Measurements from ENCODE around the gene RAD51B. TPM values are rescaled to one million over a fixed set of nuclear protein-coding genes. Genes with fewer than 3 reads are reported as not detected.

Gene RAD51B
- total and polyA plus RNA-seq, 9 of the 15 experiments (the other 6 are each of a cell fraction or from before 2014, with no cell fraction given) = 8.5 to 17.3 (median 11.3) TPM

GRCh38 chr14:67917006-67917405, 97.4 kb downstream of the RAD51B start:
- H3K9me3 ChIP-seq (replicated peaks; ENCODE audit: control insufficient read depth, insufficient read depth, low read depth, low read length) = no peaks in the 10 kb centered on the region
- H3K27me3 ChIP-seq (ENCODE audit: control insufficient read depth in 2 of 2, insufficient read depth in 2 of 2, low read length in 2 of 2) = no peaks in the 10 kb centered on the region
- ChIA-PET CTCF (ENCODE audit: low intra/inter-chr PET ratio) (no interaction called here), POLR2A (no interaction called here)
- intact Hi-C loops (cut with micrococcal nuclease) (no loop called here), in situ Hi-C loops (cut with MboI) (no loop called here)
- H3K4me1 ChIP-seq (replicated peaks in 1 of 2; ENCODE audit: control insufficient read depth in 2 of 2, insufficient read depth in 2 of 2, low read length in 2 of 2) = no peaks in the 10 kb centered on the region; a peak in 1 of 5 replicates
- FAIRE-seq (no peak), DNase-seq (ENCODE audit: extremely low read depth in 1 of 4, low spot score in 3 of 4) (no peak), ATAC-seq (no peak)
- H3K4me3 ChIP-seq = no peak overlapping the region
- H4K20me1 ChIP-seq (replicated peaks; ENCODE audit: control insufficient read depth, insufficient read depth, low read length) = no peaks in the 10 kb centered on the region
- no peaks in the 10 kb centered on the region for H3K9me1 ChIP-seq (ENCODE audit: control insufficient read depth, insufficient read depth, low read length)
- TF ChIP-seq KAT2B (IDR thresholded peaks at IDR 0.05; ENCODE audit: low read depth, low read length) (no peak), ZBTB34 (CRISPR knock-in tag; IDR thresholded peaks at IDR 0.05) (no peak), RFX1 (IDR thresholded peaks at IDR 0.05) (peak; percentile 21; the same call in 1 of the 2 replicates)
- no peak overlapping the region for H3K4me2 ChIP-seq (ENCODE audit: insufficient read depth, low read length)
- 70% methylated on average over 6 of the region's 6 CpGs for WGBS (ENCODE audit: insufficient coverage, low coverage, missing lambda C conversion rate)
- no peaks in the 10 kb centered on the region for H3K79me2 ChIP-seq (ENCODE audit: control insufficient read depth, insufficient read depth, low read length)
- no TSS peak for BruUV-seq (replicated peaks)
- H3K9ac ChIP-seq (ENCODE audit: insufficient read depth in 1 of 2, low read depth in 2 of 2, low read length in 2 of 2) = no peak overlapping the region
- no peaks in the 10 kb centered on the region for H3K36me3 ChIP-seq (ENCODE audit: control insufficient read depth, insufficient read depth, low read length)
- no peak overlapping the region for H3K27ac ChIP-seq (ENCODE audit: extremely low read depth, low read depth, low read length)
- no peak overlapping the region for H2AFZ ChIP-seq (ENCODE audit: low read depth, low read length)

GRCh38 chr14:67918838-67919237, 99.3 kb downstream of the RAD51B start:
- H3K4me1 ChIP-seq (replicated peaks in 1 of 2; ENCODE audit: control insufficient read depth in 2 of 2, insufficient read depth in 2 of 2, low read length in 2 of 2) = no peaks in the 10 kb centered on the region; a peak in 1 of 5 replicates
- no peaks in the 10 kb centered on the region for H3K9me3 ChIP-seq (replicated peaks; ENCODE audit: control insufficient read depth, insufficient read depth, low read depth, low read length)
- H3K4me3 ChIP-seq = no peak overlapping the region
- POLR2A ChIA-PET = no interaction called here
- DNase-seq (ENCODE audit: extremely low read depth in 1 of 4, low spot score in 3 of 4) (no peak), FAIRE-seq (no peak), ATAC-seq (no peak)
- no peak overlapping the region for H3K9ac ChIP-seq (ENCODE audit: insufficient read depth in 1 of 2, low read depth in 2 of 2, low read length in 2 of 2)
- H3K9me1 ChIP-seq (ENCODE audit: control insufficient read depth, insufficient read depth, low read length) = no peaks in the 10 kb centered on the region
- no peak overlapping the region for H2AFZ ChIP-seq (ENCODE audit: low read depth, low read length)
- in situ Hi-C loops (cut with MboI) (no loop called here), intact Hi-C loops (cut with micrococcal nuclease) (no loop called here)
- CTCF ChIA-PET (ENCODE audit: low intra/inter-chr PET ratio) = no interaction called here
- no peak overlapping the region for H3K4me2 ChIP-seq (ENCODE audit: insufficient read depth, low read length)
- no peaks in the 10 kb centered on the region for H3K79me2 ChIP-seq (ENCODE audit: control insufficient read depth, insufficient read depth, low read length)
- no peaks in the 10 kb centered on the region for H3K27me3 ChIP-seq (ENCODE audit: control insufficient read depth in 2 of 2, insufficient read depth in 2 of 2, low read length in 2 of 2)
- no peaks in the 10 kb centered on the region for H3K36me3 ChIP-seq (ENCODE audit: control insufficient read depth, insufficient read depth, low read length)
- no TSS peak for BruUV-seq (replicated peaks)
- H3K27ac ChIP-seq (ENCODE audit: extremely low read depth, low read depth, low read length) = no peak overlapping the region
- H4K20me1 ChIP-seq (replicated peaks; ENCODE audit: control insufficient read depth, insufficient read depth, low read length) = no peaks in the 10 kb centered on the region
- TF ChIP-seq TCF3 (CRISPR knock-in tag; IDR thresholded peaks at IDR 0.05) (no peak), ZNF121 (CRISPR knock-in tag; conservative IDR thresholded peaks at IDR 0.05) (no peak), TAF1 (IDR thresholded peaks at IDR 0.05; ENCODE audit: control insufficient read depth, extremely low read depth, insufficient read depth, low read length, severe bottlenecking) (no peak), ZNF695 (CRISPR knock-in tag; IDR thresholded peaks at IDR 0.05) (no peak), ZNF778 (CRISPR knock-in tag; IDR thresholded peaks at IDR 0.05) (no peak), MTA2 (IDR thresholded peaks at IDR 0.05; ENCODE audit: low read depth) (no peak), POLR2G (IDR thresholded peaks at IDR 0.05; ENCODE audit: low read depth, low read length) (no peak)

Data from K562 (cell line).